HepG2 (cell line): Measurements from ENCODE around the gene ZDHHC21. TPM values are rescaled to one million over a fixed set of nuclear protein-coding genes. Genes with fewer than 3 reads are reported as not detected.

Source experiments
- ATAC-seq: fragments of 200-7000 bp; cut with Tn5 transposase; 3 replicates; pipeline ENCODE4 v1.9.1; 2020; ENCODE audit warnings: mild to moderate bottlenecking, moderate library complexity
- BruUV-seq: library from RNA; stranded (reverse); fragments of 400-500 nt; replicated peaks from 2 replicates; lab custom pipeline; 2021; lab: Mats Ljungman, UMichigan
- CTCF ChIA-PET: fragments of 300-600 bp; formaldehyde crosslinking; extraction: SDS; loops from one replicate; lab custom pipeline; 2021; ENCODE audit warnings: low total read pairs, inconsistent platforms, low intra/inter-chr PET ratio; lab: Yijun Ruan, JAX
- POLR2A ChIA-PET: fragments of 350-600 bp; sonication (Branson Sonifier 250); formaldehyde crosslinking; loops from one replicate; lab custom pipeline; 2020; ENCODE audit warnings: antibody characterized with exemption, inconsistent platforms; lab: Yijun Ruan, JAX
- DNase-seq: peaks from one replicate; pipeline ENCODE4 v3.0.0-alpha.2; 2015; ENCODE audit warnings: low spot score
- FAIRE-seq: peaks from 3 replicates; lab custom pipeline; 2011; peaks lifted over from hg19 to GRCh38; lab: Jason Lieb, UNC
- H2AFZ ChIP-seq: one replicate; pipeline ENCODE4 v1.6.1; 2011; ENCODE audit warnings: low read length, inconsistent platforms
- H3K27ac ChIP-seq: fragments of 300-600 bp; 3 replicates; pipeline ENCODE4 v1.8.0; 2011; ENCODE audit warnings: mixed run types, mild to moderate bottlenecking, mixed read lengths, low read length, inconsistent platforms; ENCODE audit not compliant: insufficient read depth; ENCODE audit errors: extremely low read length
- H3K27me3 ChIP-seq, 2 experiments: fragments of 200-600 bp in 1 of 2; 2 replicates in 1 of 2; 3 replicates in 1 of 2; pipeline versions ENCODE4 v1.6.0 to v1.8.0; 2011; ENCODE audit warnings: low read length in 2 of 2, mild to moderate bottlenecking in 2 of 2, moderate library complexity in 2 of 2, inconsistent platforms in 1 of 2; ENCODE audit not compliant: insufficient read depth in 2 of 2, control insufficient read depth in 1 of 2
- H3K36me3 ChIP-seq, 2 experiments: fragments of 200-600 bp in 1 of 2; replicated peaks in 1 of 2; 2 replicates in 1 of 2; 3 replicates in 1 of 2; pipeline versions ENCODE4 v1.5.1 to v1.8.0; 2011; ENCODE audit warnings: low read length in 2 of 2, inconsistent platforms in 1 of 2; ENCODE audit not compliant: insufficient read depth in 2 of 2, control insufficient read depth in 1 of 2
- H3K4me1 ChIP-seq: 2 replicates; pipeline ENCODE4 v1.5.1; 2012; ENCODE audit warnings: low read length, inconsistent platforms; ENCODE audit not compliant: insufficient read depth
- H3K4me2 ChIP-seq: 2 replicates; pipeline ENCODE4 v1.6.0; 2011; ENCODE audit warnings: low read depth, low read length, inconsistent platforms
- H3K4me3 ChIP-seq, 3 experiments: fragments of 200-600 bp in 1 of 3; sonication (generic), shearing (Covaris generic) in 1 of 3; replicated peaks in 1 of 3; 2 replicates each; pipeline ENCODE4 v1.5.1; 2011 to 2016; ENCODE audit warnings: low read length in 3 of 3, inconsistent platforms in 2 of 3, low read depth in 2 of 3, mild to moderate bottlenecking in 2 of 3, control low read depth in 1 of 3, mixed read lengths in 1 of 3; ENCODE audit not compliant: insufficient read depth in 1 of 3
- H3K79me2 ChIP-seq: one replicate; pipeline ENCODE4 v1.6.1; 2011; ENCODE audit warnings: low read length, inconsistent platforms; ENCODE audit not compliant: insufficient read depth
- H3K9ac ChIP-seq: 2 replicates; pipeline ENCODE4 v1.6.0; 2011; ENCODE audit warnings: mild to moderate bottlenecking, low read depth, low read length, inconsistent platforms; ENCODE audit not compliant: insufficient read depth
- H3K9me3 ChIP-seq: 2 replicates; pipeline ENCODE4 v1.5.1; 2012; ENCODE audit warnings: mild to moderate bottlenecking, low read length
- H4K20me1 ChIP-seq: 2 replicates; pipeline ENCODE4 v1.6.0; 2011; ENCODE audit warnings: inconsistent platforms, mild to moderate bottlenecking, low read length, moderate library complexity; ENCODE audit not compliant: insufficient read depth
- CEBPG ChIP-seq: IDR thresholded peaks from 2 replicates; pipeline ENCODE4 v1.6.1; 2016
- POLR2AphosphoS2 ChIP-seq: IDR thresholded peaks from 2 replicates; pipeline ENCODE4 v1.6.1; 2011; ENCODE audit warnings: low read depth, low read length, improper control_type of control experiment
- SRSF4 ChIP-seq: fragments of 200-400 bp; formaldehyde crosslinking; IDR thresholded peaks from one replicate; pipeline ENCODE4 v1.6.1; 2018; ENCODE audit warnings: mild to moderate bottlenecking, low read depth, low read length, moderate library complexity; ENCODE audit not compliant: poor library complexity, severe bottlenecking
- SRSF9 ChIP-seq: fragments of 200-400 bp; formaldehyde crosslinking; IDR thresholded peaks from 2 replicates; pipeline ENCODE4 v1.6.1; 2018; ENCODE audit warnings: borderline replicate concordance, mild to moderate bottlenecking, low read depth, low read length; ENCODE audit not compliant: insufficient read depth, poor library complexity, severe bottlenecking
- WGBS: methylation state at CpG from one replicate; pipeline ENCODE4 v1.1.6; 2017; ENCODE audit warnings: low lambda C conversion rate; 5-methylcytosine and 5-hydroxymethylcytosine counted together
- in situ Hi-C: cut with HindIII; loops from 2 replicates; pipeline ENCODE4 v1.10.0; 2017; ENCODE audit warnings: low pct_unique_long_range_greater_than_20kb; ENCODE audit not compliant: extremely low pct_ligation_motif_present
- intact Hi-C: fragments of 100-400 bp; cut with micrococcal nuclease; formaldehyde crosslinking; loops from one replicate; pipeline ENCODE4 v1.10.0; 2022; ENCODE audit not compliant: unreplicated experiment
- polyA plus RNA-seq, 8 experiments: library from polyadenylated mRNA; depleted of rRNA in 3 of 8; stranded (reverse) in 7 of 8; unstranded in 1 of 8; fragments of >200 nt; fragmentation: Illumina TruSeq in 4 of 8; extraction: Trizol in 4 of 8; gene quantifications; 2 replicates each; pipeline versions ENCODE4 v1.2.1 to v1.2.3, GENCODE V29; 2011 to 2016; ENCODE audit warnings: low read depth in 4 of 8, missing spikeins in 1 of 8, mixed read lengths in 1 of 8; ENCODE audit not compliant: insufficient read depth in 1 of 8
- total RNA-seq, 5 experiments: library from RNA; depleted of rRNA; stranded (reverse); fragments of >200 nt; fragmentation: Illumina TruSeq; extraction: Trizol; gene quantifications; 2 replicates each; pipeline ENCODE4 v1.2.3, GENCODE V29; 2016; ENCODE audit warnings: low read depth in 1 of 5
- TF ChIP-seq, protein P1 (sequence below): IDR thresholded peaks from 2 replicates; pipeline ENCODE4 v1.6.1; 2016; ENCODE audit warnings: missing biosample characterization, missing genetic modification reagents, low read depth

ZDHHC21 gene
- total and polyA plus RNA-seq, 2 of the 13 experiments (the other 11 are each of a cell fraction or from before 2014, with no cell fraction given) = 2.4 to 3.7 TPM

DNA sequence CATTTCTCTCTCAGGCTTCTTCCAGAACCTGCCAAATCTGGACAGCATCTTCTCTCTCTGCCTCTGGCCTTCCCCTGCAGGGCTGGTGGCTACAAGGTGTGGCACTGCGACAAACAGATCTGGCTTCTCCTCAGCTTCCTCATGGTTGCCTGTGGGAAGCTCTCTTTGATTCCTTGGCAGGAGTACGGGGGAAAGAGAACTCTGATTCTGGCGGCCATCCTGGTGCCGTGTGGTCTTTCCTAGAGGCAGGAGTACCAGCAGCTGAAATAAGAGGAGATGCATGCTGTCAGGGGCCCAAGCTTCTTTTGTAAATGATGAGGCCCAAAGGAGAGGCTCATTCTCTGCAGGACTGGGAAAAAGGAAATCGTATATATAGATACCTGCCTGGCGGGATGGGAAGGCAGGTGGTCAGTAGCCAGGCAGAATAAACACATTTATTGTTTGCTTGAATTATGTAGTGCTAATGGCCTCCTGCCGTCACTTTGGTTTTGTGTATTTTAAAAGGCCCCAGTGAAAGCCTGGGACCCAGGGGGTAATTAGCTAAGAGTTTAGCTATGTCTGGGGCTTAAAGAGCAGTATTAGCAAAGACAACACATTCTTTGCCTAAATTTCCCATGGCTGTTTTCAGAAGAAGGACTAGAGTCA lies 29.3 kb upstream of the ZDHHC21 start, which contains the start of gene CER1:
Gene CER1, minus strand, starts transcription at position 343 of the 645 bp plus-strand sequence. Its CDS starts 61 bp downstream, at position 282.
- intact Hi-C loops (no loop called here), in situ Hi-C loops (no loop called here)
- ChIA-PET POLR2A (no interaction called here), CTCF (no interaction called here)
- Histone ChIP-seq H3K79me2 (no peaks in the 10 kb centered on the region), H3K27ac (no peak within 1 kb of the TSS), H3K4me2 (no peak within 1 kb of the TSS), H3K36me3 (no peaks in the 10 kb centered on the region), H3K9me3 (no peaks in the 10 kb centered on the region), H3K4me3 (no peak within 1 kb of the TSS), H3K9ac (no peak within 1 kb of the TSS), H3K27me3 (peaks cover 2 to 10% of the 10 kb centered on the region in 2 experiments; a peak in 4 of 5 replicates), H4K20me1 (no peaks in the 10 kb centered on the region; the same call in 1 of the 2 replicates), H3K4me1 (no peaks in the 10 kb centered on the region), H2AFZ (no peak within 1 kb of the TSS)
- DNase-seq (no peak), FAIRE-seq (no peak), ATAC-seq (no peak)
- 24% methylated on average over 7 of the region's 7 CpGs for WGBS
- TF ChIP-seq SRSF4 = no peak
- TF ChIP-seq, all 625 proteins: peak for 0
- no TSS peak for BruUV-seq

DNA sequence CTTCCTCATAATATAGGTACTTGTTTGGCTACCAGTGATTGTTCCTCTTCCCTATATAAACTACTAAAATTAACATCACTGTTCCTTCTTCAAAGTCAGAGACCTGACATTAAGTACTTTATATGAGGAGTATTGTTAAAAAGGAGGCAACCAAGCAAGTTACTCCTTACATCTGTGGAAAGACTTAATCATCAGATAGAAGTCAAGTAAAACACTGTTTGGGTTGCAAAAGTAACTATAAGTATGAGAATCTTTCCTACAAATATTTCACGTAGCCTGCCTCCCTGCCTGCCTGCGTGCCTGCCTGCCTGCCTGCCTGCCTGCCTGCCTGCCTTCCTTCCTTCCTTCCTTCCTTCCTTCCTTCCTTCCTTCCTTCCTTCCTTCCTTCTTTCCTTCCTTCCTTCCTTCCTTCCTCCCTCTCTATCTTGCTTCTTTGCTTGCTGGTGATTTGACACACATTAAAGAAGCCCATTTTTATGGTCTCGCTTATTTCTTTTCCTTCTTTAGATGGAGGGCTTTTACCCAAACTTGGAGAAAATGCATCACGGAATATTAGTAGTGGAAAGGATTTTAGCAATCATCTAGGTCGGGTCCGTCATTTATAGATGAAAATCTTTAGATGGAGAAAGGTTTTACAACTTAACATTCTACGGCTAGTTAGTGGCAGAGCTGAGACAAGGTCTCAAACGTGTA lies 26.1 kb upstream of the ZDHHC21 start:
- TF ChIP-seq, protein P1, sequence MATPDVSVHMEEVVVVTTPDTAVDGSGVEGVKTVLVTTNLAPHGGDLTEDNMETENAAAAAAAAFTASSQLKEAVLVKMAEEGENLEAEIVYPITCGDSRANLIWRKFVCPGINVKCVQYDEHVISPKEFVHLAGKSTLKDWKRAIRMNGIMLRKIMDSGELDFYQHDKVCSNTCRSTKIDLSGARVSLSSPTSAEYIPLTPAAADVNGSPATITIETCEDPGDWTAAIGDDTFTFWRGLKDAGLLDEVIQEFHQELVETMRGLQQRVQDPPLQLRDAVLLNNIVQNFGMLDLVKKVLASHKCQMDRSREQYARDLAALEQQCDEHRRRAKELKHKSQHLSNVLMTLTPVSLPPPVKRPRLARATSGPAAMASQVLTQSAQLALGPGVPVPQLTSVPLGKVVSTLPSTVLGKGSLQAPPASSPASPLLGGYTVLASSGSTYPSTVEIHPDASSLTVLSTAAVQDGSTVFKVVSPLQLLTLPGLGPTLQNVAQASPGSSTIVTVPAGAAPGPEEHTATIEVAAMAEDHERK (CRISPR knock-in tag) = no peak
- TF ChIP-seq SRSF9 (no peak), POLR2AphosphoS2 (no peak), CEBPG (no peak)
- DNase-seq = no peak

More for the DNA sequence above, 26.1 kb upstream of the ZDHHC21 start:
- Histone ChIP-seq H4K20me1 (no peaks in the 10 kb centered on the region; the same call in 1 of the 2 replicates), H3K4me1 (no peaks in the 10 kb centered on the region), H3K9me3 (no peaks in the 10 kb centered on the region), H3K27ac (no peak overlapping the region), H3K9ac (no peak overlapping the region), H3K4me3 (no peak overlapping the region), H3K79me2 (no peaks in the 10 kb centered on the region), H3K36me3 (no peaks in the 10 kb centered on the region), H2AFZ (no peak overlapping the region), H3K27me3 (peaks cover 2 to 10% of the 10 kb centered on the region in 2 experiments; a peak in 4 of 5 replicates), H3K4me2 (no peak overlapping the region)
- CTCF ChIA-PET = no interaction called here
- WGBS = 18% methylated on average over 8 of the region's 8 CpGs
- no peak for FAIRE-seq
- POLR2A ChIA-PET = no interaction called here
- ATAC-seq = no peak
- in situ Hi-C loops (no loop called here), intact Hi-C loops (no loop called here)
- BruUV-seq = no TSS peak
